B cell (primary cell): ENCODE measurements around the gene FOXN1. TPM values are rescaled to one million over a fixed set of nuclear protein-coding genes. Genes with fewer than 3 reads are reported as not detected.

Experiments
- ATAC-seq: fragments of 200-7000 bp; cut with Tn5 transposase; one replicate; pipeline ENCODE4 v1.10.0; 2021; ENCODE audit warnings: low read depth, mild to moderate bottlenecking, moderate number of reproducible peaks, moderate library complexity
- CTCF ChIA-PET: fragments of 350-600 bp; sonication (Branson Sonifier 250); formaldehyde crosslinking; loops from one replicate; lab custom pipeline; 2021; ENCODE audit warnings: antibody characterized with exemption, inconsistent platforms; lab: Charles Lee
- POLR2A ChIA-PET: fragments of 350-600 bp; sonication (Branson Sonifier 250); formaldehyde crosslinking; loops from one replicate; lab custom pipeline; 2021; ENCODE audit warnings: antibody characterized with exemption; lab: Charles Lee
- DNase-seq: peaks from one replicate; pipeline ENCODE4 v3.0.0; 2013
- H2AFZ ChIP-seq: 2 replicates; pipeline ENCODE4 v1.6.1; 2012; ENCODE audit warnings: mild to moderate bottlenecking, low read depth, low read length; ENCODE audit not compliant: insufficient read depth, poor library complexity, severe bottlenecking
- H3K27ac ChIP-seq, 2 donors: 1 replicate in 1 of 2; 2 replicates in 1 of 2; pipeline ENCODE4 v1.5.1; 2012 to 2013; ENCODE audit warnings: low read length in 2 of 2, mild to moderate bottlenecking in 2 of 2, moderate library complexity in 1 of 2
- H3K27me3 ChIP-seq, 4 experiments: fragments of 200-600 bp in 1 of 4; sonication (generic) in 1 of 4; replicated peaks in 1 of 4; 1 replicate in 2 of 4; 2 replicates in 2 of 4; pipeline versions ENCODE4 v1.6.1 to v1.7.0; 2013 to 2016; ENCODE audit warnings: low read length in 3 of 4, mild to moderate bottlenecking in 2 of 4, mixed read lengths in 1 of 4, moderate library complexity in 1 of 4; ENCODE audit not compliant: insufficient read depth in 4 of 4, control insufficient read depth in 3 of 4; ENCODE audit errors: control extremely low read depth in 1 of 4
- H3K36me3 ChIP-seq, 2 experiments: replicated peaks in 1 of 2; 1 replicate in 1 of 2; 2 replicates in 1 of 2; pipeline versions ENCODE4 v1.6.1 to v1.7.1; 2013; ENCODE audit warnings: low read length in 1 of 2; ENCODE audit not compliant: insufficient read depth in 2 of 2, control insufficient read depth in 1 of 2; ENCODE audit errors: control extremely low read depth in 1 of 2, extremely low read depth in 1 of 2
- H3K4me1 ChIP-seq, 2 donors: fragments of 200-600 bp in 1 of 2; sonication (generic) in 1 of 2; 1 replicate in 1 of 2; 2 replicates in 1 of 2; pipeline versions ENCODE4 v1.5.1 to v1.6.1; 2013 to 2017; ENCODE audit warnings: low read length in 2 of 2; ENCODE audit not compliant: control insufficient read depth in 2 of 2, insufficient read depth in 2 of 2
- H3K4me2 ChIP-seq: replicated peaks from 2 replicates; pipeline ENCODE3; 2012; ENCODE audit warnings: mild to moderate bottlenecking, low read depth, low read length; ENCODE audit not compliant: poor library complexity, severe bottlenecking
- H3K4me3 ChIP-seq, 5 experiments: fragments of 200-600 bp in 1 of 5; sonication (generic) in 1 of 5; 1 replicate in 3 of 5; 2 replicates in 2 of 5; pipeline versions ENCODE4 v1.5.1 to v1.7.0; 2011 to 2016; ENCODE audit warnings: low read length in 4 of 5, mild to moderate bottlenecking in 4 of 5, low read depth in 2 of 5, control low read depth in 1 of 5, moderate library complexity in 1 of 5; ENCODE audit not compliant: insufficient read depth in 1 of 5; ENCODE audit errors: control extremely low read depth in 1 of 5, extremely low read depth in 1 of 5
- H3K79me2 ChIP-seq: fragments of 200-600 bp; sonication (generic); one replicate; pipeline ENCODE4 v1.6.0; 2016; ENCODE audit warnings: low read length; ENCODE audit not compliant: control insufficient read depth, insufficient read depth
- H3K9ac ChIP-seq: fragments of 200-600 bp; sonication (generic); 2 replicates; pipeline ENCODE4 v1.6.1; 2017; ENCODE audit warnings: mild to moderate bottlenecking, low read length, moderate library complexity
- H3K9me3 ChIP-seq, 3 donors: one replicate each; pipeline versions ENCODE4 v1.6.1 to v1.7.1; 2013; ENCODE audit warnings: low read length in 2 of 3; ENCODE audit not compliant: control insufficient read depth in 2 of 3, insufficient read depth in 1 of 3; ENCODE audit errors: control extremely low read depth in 1 of 3
- H4K20me1 ChIP-seq: 2 replicates; pipeline ENCODE4 v1.6.0; 2012; ENCODE audit warnings: mild to moderate bottlenecking, low read length; ENCODE audit not compliant: insufficient read depth, control insufficient read depth, poor library complexity, severe bottlenecking
- H3K27ac Mint-ChIP-seq: one replicate; pipeline ENCODE4 v1.8.0; 2021; ENCODE audit warnings: mixed read lengths
- H3K27me3 Mint-ChIP-seq: one replicate; pipeline ENCODE4 v1.8.0; 2021; ENCODE audit warnings: mixed read lengths
- H3K4me1 Mint-ChIP-seq: one replicate; pipeline ENCODE4 v1.8.0; 2021; ENCODE audit warnings: mixed read lengths
- H3K4me3 Mint-ChIP-seq: one replicate; pipeline ENCODE4 v1.8.0; 2021; ENCODE audit warnings: mixed read lengths
- H3K9me3 Mint-ChIP-seq: one replicate; pipeline ENCODE4 v1.8.0; 2022; ENCODE audit warnings: mixed read lengths; ENCODE audit not compliant: insufficient read depth
- EZH2 ChIP-seq: IDR thresholded peaks from 2 replicates; pipeline ENCODE4 v1.6.1; 2012; ENCODE audit warnings: borderline replicate concordance, low read depth, mild to moderate bottlenecking, moderate library complexity, low read length; ENCODE audit not compliant: insufficient read depth, poor library complexity, severe bottlenecking
- WGBS: methylation state at CpG from one replicate; pipeline ENCODE4 v1.1.5; 2013; ENCODE audit warnings: missing lambda C conversion rate; ENCODE audit not compliant: insufficient coverage; 5-methylcytosine and 5-hydroxymethylcytosine counted together
- intact Hi-C: fragments of 100-400 bp; cut with micrococcal nuclease; formaldehyde crosslinking; loops from one replicate; pipeline ENCODE4 v1.10.0; 2022
- polyA plus RNA-seq: library from polyadenylated mRNA; depleted of rRNA; stranded (reverse); fragments of >200 nt; gene quantifications from 2 replicates; pipeline ENCODE4 v1.2.3, GENCODE V29; 2012
- total RNA-seq, 2 donors: library from RNA; stranded (reverse); fragments of 120-200 nt in 1 of 2; gene quantifications; 1 replicate in 1 of 2; 2 replicates in 1 of 2; pipeline versions ENCODE4 v1.2.3 to v1.2.4, GENCODE V29; 2013 to 2022
- TF ChIP-seq, protein P1 (sequence below): fragments of 200-600 bp; IDR thresholded peaks from one replicate; pipeline ENCODE4 v1.8.0; 2022; ENCODE audit warnings: antibody characterized with exemption, mild to moderate bottlenecking

The FOXN1 gene
- total and polyA plus RNA-seq, 2 donors (not counting 1 experiment from before 2014, with no cell fraction given), result not detected

DNA sequence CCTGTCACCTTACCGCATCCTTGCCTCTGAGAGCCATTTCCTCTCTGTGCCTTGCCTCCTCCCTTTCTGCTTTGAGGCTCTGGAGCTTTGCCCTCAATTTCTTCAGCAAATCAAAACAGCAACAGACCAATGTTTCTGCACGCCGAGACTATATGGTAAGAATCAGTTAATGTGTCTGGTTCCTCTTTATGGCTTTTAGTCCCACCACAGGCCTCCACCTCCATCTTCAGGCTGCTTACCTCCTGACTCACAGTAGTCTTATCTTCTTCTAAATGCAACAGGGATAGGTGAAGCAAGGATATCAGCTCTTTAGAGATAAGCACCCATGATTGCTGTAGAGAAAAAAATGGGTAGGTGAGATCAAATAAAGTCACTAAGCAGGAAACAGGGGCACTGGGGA, 79.7 kb downstream of the FOXN1 start:
- Histone ChIP-seq H3K36me3 (peaks cover 0 to 7% of the 10 kb centered on the region in 2 experiments), H3K4me2 (no peak overlapping the region), H3K9me3 (no peaks in the 10 kb centered on the region), H3K27ac (no peak overlapping the region), H3K9ac (no peak overlapping the region), H3K27me3 (no peaks in the 10 kb centered on the region), H4K20me1 (no peaks in the 10 kb centered on the region), H3K4me3 (no peak overlapping the region), H3K4me1 (no peaks in the 10 kb centered on the region), H2AFZ (no peak overlapping the region), H3K79me2 (no peaks in the 10 kb centered on the region)
- H3K4me1 Mint-ChIP-seq, result no peaks in the 10 kb centered on the region
- ChIA-PET CTCF (no interaction called here), POLR2A (no interaction called here)
- H3K4me3 Mint-ChIP-seq, result no peak overlapping the region
- H3K9me3 Mint-ChIP-seq, result no peaks in the 10 kb centered on the region
- intact Hi-C loops, result no loop called here
- H3K27ac Mint-ChIP-seq, result no peak overlapping the region
- H3K27me3 Mint-ChIP-seq, result no peaks in the 10 kb centered on the region
- DNase-seq (no peak), ATAC-seq (no peak)
- 83% methylated on average over 1 of the region's 3 CpGs for WGBS
- no peak for TF ChIP-seq EZH2
- TF ChIP-seq, protein P1, sequence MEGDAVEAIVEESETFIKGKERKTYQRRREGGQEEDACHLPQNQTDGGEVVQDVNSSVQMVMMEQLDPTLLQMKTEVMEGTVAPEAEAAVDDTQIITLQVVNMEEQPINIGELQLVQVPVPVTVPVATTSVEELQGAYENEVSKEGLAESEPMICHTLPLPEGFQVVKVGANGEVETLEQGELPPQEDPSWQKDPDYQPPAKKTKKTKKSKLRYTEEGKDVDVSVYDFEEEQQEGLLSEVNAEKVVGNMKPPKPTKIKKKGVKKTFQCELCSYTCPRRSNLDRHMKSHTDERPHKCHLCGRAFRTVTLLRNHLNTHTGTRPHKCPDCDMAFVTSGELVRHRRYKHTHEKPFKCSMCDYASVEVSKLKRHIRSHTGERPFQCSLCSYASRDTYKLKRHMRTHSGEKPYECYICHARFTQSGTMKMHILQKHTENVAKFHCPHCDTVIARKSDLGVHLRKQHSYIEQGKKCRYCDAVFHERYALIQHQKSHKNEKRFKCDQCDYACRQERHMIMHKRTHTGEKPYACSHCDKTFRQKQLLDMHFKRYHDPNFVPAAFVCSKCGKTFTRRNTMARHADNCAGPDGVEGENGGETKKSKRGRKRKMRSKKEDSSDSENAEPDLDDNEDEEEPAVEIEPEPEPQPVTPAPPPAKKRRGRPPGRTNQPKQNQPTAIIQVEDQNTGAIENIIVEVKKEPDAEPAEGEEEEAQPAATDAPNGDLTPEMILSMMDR, result no peak

Other genes with a start within 250 kb of the FOXN1 start
- gene TMEM97, start 187.1 kb upstream of the FOXN1 start, total RNA-seq, result 5.4 and 6.4 TPM in 2 replicates
- gene TMEM97, start 187.1 kb upstream of the FOXN1 start, polyA plus RNA-seq, result 1.6 and 1.7 TPM in 2 replicates
- gene IFT20, start 170.9 kb upstream of the FOXN1 start, total RNA-seq, result 33.5 and 35.9 TPM in 2 replicates
- 52.6 and 89.6 TPM in 2 replicates for gene IFT20, start 170.9 kb upstream of the FOXN1 start, polyA plus RNA-seq
- gene TNFAIP1, start 170.6 kb upstream of the FOXN1 start, total RNA-seq, result 19.0 and 20.4 TPM in 2 replicates
- 10.7 and 11.7 TPM in 2 replicates for gene TNFAIP1, start 170.6 kb upstream of the FOXN1 start, polyA plus RNA-seq
- 29.7 and 35.7 TPM in 2 replicates for gene POLDIP2, start 148.8 kb upstream of the FOXN1 start, total RNA-seq
- 23.9 and 30.2 TPM in 2 replicates for gene POLDIP2, start 148.8 kb upstream of the FOXN1 start, polyA plus RNA-seq
- gene SEBOX, start 141.1 kb upstream of the FOXN1 start, total RNA-seq, result not detected in 2 replicates
- gene SEBOX, start 141.1 kb upstream of the FOXN1 start, polyA plus RNA-seq, result not detected in 2 replicates
- gene VTN, start 136.0 kb upstream of the FOXN1 start, total RNA-seq, result 0.34 TPM in 1 of 2 replicates, not detected in the other
- gene VTN, start 136.0 kb upstream of the FOXN1 start, polyA plus RNA-seq, result 0.36 and 2.0 TPM in 2 replicates
- gene SARM1, start 134.7 kb upstream of the FOXN1 start, total RNA-seq, result 28.0 and 32.8 TPM in 2 replicates
- gene SARM1, start 134.7 kb upstream of the FOXN1 start, polyA plus RNA-seq, result 15.3 and 22.5 TPM in 2 replicates
- 4.3 and 5.0 TPM in 2 replicates for gene SLC46A1, start 100.1 kb upstream of the FOXN1 start, total RNA-seq
- 0.97 and 2.5 TPM in 2 replicates for gene SLC46A1, start 100.1 kb upstream of the FOXN1 start, polyA plus RNA-seq
- not detected in 2 replicates for gene SLC13A2, start 32.7 kb upstream of the FOXN1 start, total RNA-seq
- gene SLC13A2, start 32.7 kb upstream of the FOXN1 start, polyA plus RNA-seq, result not detected in 2 replicates
- gene UNC119, start 46.3 kb downstream of the FOXN1 start, total RNA-seq, result 75.3 and 84.2 TPM in 2 replicates
- 174 and 180 TPM in 2 replicates for gene UNC119, start 46.3 kb downstream of the FOXN1 start, polyA plus RNA-seq
- gene PIGS, start 65.2 kb downstream of the FOXN1 start, total RNA-seq, result 52.3 and 55.1 TPM in 2 replicates
- 44.1 and 54.5 TPM in 2 replicates for gene PIGS, start 65.2 kb downstream of the FOXN1 start, polyA plus RNA-seq
- gene ALDOC, start 70.5 kb downstream of the FOXN1 start, total RNA-seq, result 16.7 and 20.7 TPM in 2 replicates
- 26.6 and 27.6 TPM in 2 replicates for gene ALDOC, start 70.5 kb downstream of the FOXN1 start, polyA plus RNA-seq
- 8.0 and 10.1 TPM in 2 replicates for gene SPAG5, start 92.7 kb downstream of the FOXN1 start, total RNA-seq
- 4.7 and 6.6 TPM in 2 replicates for gene SPAG5, start 92.7 kb downstream of the FOXN1 start, polyA plus RNA-seq
- gene RSKR, start 107.8 kb downstream of the FOXN1 start, total RNA-seq, result 30.4 and 31.9 TPM in 2 replicates
- gene RSKR, start 107.8 kb downstream of the FOXN1 start, polyA plus RNA-seq, result 20.3 and 21.5 TPM in 2 replicates
- 156 and 177 TPM in 2 replicates for gene BLTP2, start 138.8 kb downstream of the FOXN1 start, total RNA-seq
- gene BLTP2, start 138.8 kb downstream of the FOXN1 start, polyA plus RNA-seq, result 45.9 and 61.8 TPM in 2 replicates
- 38.1 and 40.4 TPM in 2 replicates for gene SDF2, start 155.6 kb downstream of the FOXN1 start, total RNA-seq
- gene SDF2, start 155.6 kb downstream of the FOXN1 start, polyA plus RNA-seq, result 32.6 and 38.5 TPM in 2 replicates
- gene SUPT6H, start 155.9 kb downstream of the FOXN1 start, total RNA-seq, result 110 and 119 TPM in 2 replicates
- gene SUPT6H, start 155.9 kb downstream of the FOXN1 start, polyA plus RNA-seq, result 35.8 and 41.7 TPM in 2 replicates
- gene PROCA1, start 205.5 kb downstream of the FOXN1 start, total RNA-seq, result 24.4 and 26.8 TPM in 2 replicates
- gene PROCA1, start 205.5 kb downstream of the FOXN1 start, polyA plus RNA-seq, result 7.0 and 7.4 TPM in 2 replicates
- gene RAB34, start 211.5 kb downstream of the FOXN1 start, total RNA-seq, result 18.0 and 20.5 TPM in 2 replicates
- gene RAB34, start 211.5 kb downstream of the FOXN1 start, polyA plus RNA-seq, result 17.1 and 26.8 TPM in 2 replicates
- 2,595 and 2,690 TPM in 2 replicates for gene RPL23A, start 213.6 kb downstream of the FOXN1 start, total RNA-seq
- 1,162 and 1,239 TPM in 2 replicates for gene RPL23A, start 213.6 kb downstream of the FOXN1 start, polyA plus RNA-seq
- 3.1 and 3.4 TPM in 2 replicates for gene TLCD1, start 219.9 kb downstream of the FOXN1 start, total RNA-seq
- 0.19 and 0.49 TPM in 2 replicates for gene TLCD1, start 219.9 kb downstream of the FOXN1 start, polyA plus RNA-seq
- 57.1 and 58.0 TPM in 2 replicates for gene NEK8, start 222.4 kb downstream of the FOXN1 start, total RNA-seq
- gene NEK8, start 222.4 kb downstream of the FOXN1 start, polyA plus RNA-seq, result 58.2 and 305 TPM in 2 replicates
- gene TRAF4, start 237.7 kb downstream of the FOXN1 start, total RNA-seq, result 226 and 235 TPM in 2 replicates
- 683 and 1,058 TPM in 2 replicates for gene TRAF4, start 237.7 kb downstream of the FOXN1 start, polyA plus RNA-seq